Lower leg skin (tissue), 4 donors: ENCODE data around the gene PLAGL2. TPM values are rescaled to one million over a fixed set of nuclear protein-coding genes. Genes with fewer than 3 reads are reported as not detected.

Experiments
- DNase-seq, 2 donors: peaks; one replicate each; pipeline ENCODE4 v3.0.0-alpha.2; 2019; ENCODE audit warnings: low spot score in 2 of 2
- H3K4me3 ChIP-seq: fragments of 200-600 bp; sonication (generic); 2 replicates; pipeline ENCODE4 v1.5.1; 2017; ENCODE audit warnings: mild to moderate bottlenecking, low read depth; ENCODE audit not compliant: poor library complexity, severe bottlenecking
- POLR2A ChIP-seq, 2 donors: fragments of 450-650 bp; IDR thresholded peaks; one replicate each; pipeline ENCODE4 v1.6.1; 2016 to 2017; ENCODE audit warnings: antibody characterized with exemption in 2 of 2, mild to moderate bottlenecking in 1 of 2, moderate library complexity in 1 of 2
- WGBS, 2 donors: methylation state at CpG; one replicate each; pipeline ENCODE4 v1.1.5; 2018; 5-methylcytosine and 5-hydroxymethylcytosine counted together
- intact Hi-C: fragments of 100-400 bp; cut with DNase I; formaldehyde crosslinking; loops from one replicate; pipeline ENCODE4 v1.15.0; 2023; ENCODE audit warnings: low total_unique reads
- total RNA-seq, 4 donors: library from RNA; depleted of rRNA; stranded (reverse); fragments of >200 nt; gene quantifications; one replicate each; pipeline ENCODE4 v1.1.0, GENCODE V29; 2016
- TF ChIP-seq, protein P1 (sequence below), 3 donors: fragments of 450-650 bp; IDR thresholded peaks; one replicate each; pipeline ENCODE4 v1.5.1; 2016; ENCODE audit warnings: antibody characterized with exemption in 3 of 3, mild to moderate bottlenecking in 3 of 3, moderate library complexity in 2 of 3

The PLAGL2 gene
- total RNA-seq, 4 donors from 2014 or later, result 10.5 to 12.1 (median 11.7) TPM

DNA sequence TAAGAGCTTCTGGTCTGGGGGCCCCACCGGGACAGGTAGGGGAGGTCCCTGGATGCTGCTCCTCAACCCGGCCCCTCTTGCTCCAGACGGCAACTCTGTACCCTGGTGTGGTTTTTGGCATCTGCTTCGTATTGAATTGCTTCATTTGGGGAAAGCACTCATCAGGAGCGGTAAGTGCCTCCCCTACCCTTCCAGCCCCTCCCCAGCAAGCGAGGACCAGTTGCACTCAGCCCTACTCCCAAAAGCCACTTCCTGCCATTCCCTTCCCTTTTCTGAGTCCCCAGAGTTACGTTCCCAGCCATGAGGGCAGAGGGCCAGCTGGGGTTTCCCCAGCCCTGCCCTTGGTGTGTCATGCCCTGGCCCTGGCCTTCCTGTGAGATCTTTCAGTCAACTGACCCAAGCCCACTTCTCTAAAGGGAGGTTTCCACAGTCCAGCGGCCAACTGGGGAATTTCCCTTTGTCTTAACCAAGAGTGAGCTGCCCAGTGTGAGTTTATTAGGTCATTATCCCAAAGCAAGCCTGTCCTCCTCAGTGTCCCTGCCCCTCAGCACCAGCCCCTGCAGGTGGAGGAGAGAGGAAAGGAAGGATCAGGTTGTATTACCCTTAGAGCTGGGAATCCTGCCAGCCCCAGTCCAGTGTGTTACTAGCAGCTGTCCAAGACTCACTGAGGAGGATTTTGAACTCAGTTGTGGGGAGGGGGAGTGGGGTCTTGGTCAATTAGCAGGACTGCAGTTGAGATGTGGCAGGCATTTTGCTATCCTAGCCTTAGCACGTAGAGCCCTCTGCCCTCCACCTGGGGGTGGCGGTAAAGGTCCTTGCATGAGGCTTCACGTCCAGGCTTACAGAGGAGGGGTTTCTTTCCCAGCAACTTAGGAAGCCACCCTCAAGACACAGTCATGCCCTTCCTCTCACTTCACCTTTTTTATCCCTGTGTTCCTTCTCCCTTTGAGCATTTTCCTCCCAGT, 52.2 kb downstream of the PLAGL2 start:
- TF ChIP-seq POLR2A (IDR thresholded peaks at IDR 0.05), result no peak
- TF ChIP-seq, protein P1, sequence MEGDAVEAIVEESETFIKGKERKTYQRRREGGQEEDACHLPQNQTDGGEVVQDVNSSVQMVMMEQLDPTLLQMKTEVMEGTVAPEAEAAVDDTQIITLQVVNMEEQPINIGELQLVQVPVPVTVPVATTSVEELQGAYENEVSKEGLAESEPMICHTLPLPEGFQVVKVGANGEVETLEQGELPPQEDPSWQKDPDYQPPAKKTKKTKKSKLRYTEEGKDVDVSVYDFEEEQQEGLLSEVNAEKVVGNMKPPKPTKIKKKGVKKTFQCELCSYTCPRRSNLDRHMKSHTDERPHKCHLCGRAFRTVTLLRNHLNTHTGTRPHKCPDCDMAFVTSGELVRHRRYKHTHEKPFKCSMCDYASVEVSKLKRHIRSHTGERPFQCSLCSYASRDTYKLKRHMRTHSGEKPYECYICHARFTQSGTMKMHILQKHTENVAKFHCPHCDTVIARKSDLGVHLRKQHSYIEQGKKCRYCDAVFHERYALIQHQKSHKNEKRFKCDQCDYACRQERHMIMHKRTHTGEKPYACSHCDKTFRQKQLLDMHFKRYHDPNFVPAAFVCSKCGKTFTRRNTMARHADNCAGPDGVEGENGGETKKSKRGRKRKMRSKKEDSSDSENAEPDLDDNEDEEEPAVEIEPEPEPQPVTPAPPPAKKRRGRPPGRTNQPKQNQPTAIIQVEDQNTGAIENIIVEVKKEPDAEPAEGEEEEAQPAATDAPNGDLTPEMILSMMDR (IDR thresholded peaks at IDR 0.05), result no peak
- no peak overlapping the region for H3K4me3 ChIP-seq
- 48 to 49% methylated on average over 11 of the region's 11 CpGs for WGBS, 2 donors
- peak; percentile 84 to 94 for DNase-seq
- intact Hi-C loops, result no loop called here

DNA sequence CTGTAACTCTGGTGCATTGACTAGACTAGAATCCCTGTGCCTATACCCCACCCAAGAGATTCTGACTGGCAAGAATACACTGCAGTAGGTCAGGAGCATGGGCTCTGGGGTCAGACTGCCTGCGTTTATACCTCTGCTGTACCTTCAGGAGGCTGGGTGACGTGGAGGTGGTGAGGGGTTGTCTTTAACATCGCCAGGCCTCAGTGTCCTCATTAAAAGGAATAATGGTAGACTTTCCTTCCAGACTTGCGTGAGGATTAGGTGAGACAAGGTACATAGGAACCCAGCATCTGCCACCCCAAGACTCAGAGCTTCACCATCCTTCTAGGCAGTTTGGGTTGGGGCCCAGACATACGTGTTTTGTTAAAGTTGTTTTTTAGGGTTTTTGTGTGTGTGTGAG, 53.8 kb downstream of the PLAGL2 start:
- DNase-seq, result peak in 1 of 2 donors; percentile 34
- TF ChIP-seq, protein P1 (IDR thresholded peaks at IDR 0.05), result no peak
- TF ChIP-seq POLR2A (IDR thresholded peaks at IDR 0.05), result no peak
- H3K4me3 ChIP-seq, result no peak overlapping the region
- intact Hi-C loops, result no loop called here
- WGBS, 2 donors, result 95% methylated on average over 5 of the region's 5 CpGs

DNA sequence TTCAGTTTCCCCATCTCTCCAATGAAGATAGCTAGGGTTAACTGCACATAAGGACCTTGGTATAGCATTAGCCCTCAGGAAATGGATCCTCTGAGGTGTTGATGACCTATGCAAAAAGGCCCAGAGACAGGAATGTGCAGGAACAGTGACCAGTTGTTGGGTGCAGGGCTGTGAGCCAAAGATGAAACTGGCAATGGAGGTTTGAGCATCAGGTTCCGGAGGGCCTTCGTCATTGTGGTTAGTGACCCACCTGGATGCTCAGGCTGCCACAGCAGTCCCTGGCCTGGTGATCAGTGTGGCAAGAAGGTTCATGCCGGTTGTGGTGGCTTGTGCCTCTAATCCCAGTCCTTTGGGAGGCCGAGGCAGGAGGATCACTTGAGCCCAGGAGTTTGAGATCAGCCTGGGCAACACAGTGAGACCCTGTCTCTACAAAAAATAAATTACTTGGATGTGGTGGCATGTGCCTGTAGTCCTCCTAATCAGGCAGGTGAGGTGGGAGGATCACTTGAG, 54.3 kb downstream of the PLAGL2 start:
- no peak for DNase-seq
- no peak for TF ChIP-seq POLR2A (IDR thresholded peaks at IDR 0.05)
- TF ChIP-seq, protein P1 (IDR thresholded peaks at IDR 0.05), result no peak
- H3K4me3 ChIP-seq, result no peak overlapping the region
- intact Hi-C loops, result no loop called here
- 96 to 100% methylated on average over 4 of the region's 4 CpGs for WGBS, 2 donors

DNA sequence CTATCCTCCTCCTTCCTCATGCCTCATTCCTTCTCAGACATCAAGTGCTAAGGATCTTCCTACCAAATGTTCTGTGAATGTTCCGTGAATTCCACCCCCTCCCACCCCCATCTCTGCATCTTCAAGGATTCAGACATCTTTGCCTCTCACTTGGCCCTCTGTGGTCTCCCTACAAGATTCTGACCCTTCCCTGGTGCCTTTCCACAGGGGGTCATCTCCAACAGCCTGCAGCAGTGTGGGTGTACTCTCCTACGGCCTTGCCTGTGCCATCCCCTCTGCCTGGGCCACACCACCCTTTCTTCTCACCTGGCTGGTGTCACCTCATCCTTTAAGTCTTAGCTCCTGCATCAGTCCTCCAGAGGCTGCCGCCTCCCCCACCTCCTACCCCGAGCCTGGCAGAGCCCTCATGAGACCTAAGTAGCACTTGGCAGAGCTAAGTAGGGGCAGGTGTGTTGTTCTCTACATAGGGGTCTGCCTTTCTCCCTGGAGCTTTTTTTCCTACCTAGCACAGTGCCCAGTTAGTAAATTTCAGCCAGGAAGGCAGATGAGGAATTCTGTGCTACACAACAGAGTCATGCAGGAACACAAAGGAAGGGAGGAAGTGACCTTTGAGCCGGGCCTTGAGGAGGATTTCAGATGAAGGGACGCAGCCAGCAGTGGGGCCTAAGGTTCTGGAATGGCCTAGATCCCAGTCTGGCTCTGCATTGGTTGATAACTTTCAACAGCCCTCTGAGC, 55.0 kb downstream of the PLAGL2 start:
- intact Hi-C loops, result no loop called here
- WGBS, 2 donors, result 92 to 95% methylated on average over 6 of the region's 6 CpGs
- no peak overlapping the region for H3K4me3 ChIP-seq
- no peak for DNase-seq
- TF ChIP-seq, protein P1 (IDR thresholded peaks at IDR 0.05), result no peak
- no peak for TF ChIP-seq POLR2A (IDR thresholded peaks at IDR 0.05)

DNA sequence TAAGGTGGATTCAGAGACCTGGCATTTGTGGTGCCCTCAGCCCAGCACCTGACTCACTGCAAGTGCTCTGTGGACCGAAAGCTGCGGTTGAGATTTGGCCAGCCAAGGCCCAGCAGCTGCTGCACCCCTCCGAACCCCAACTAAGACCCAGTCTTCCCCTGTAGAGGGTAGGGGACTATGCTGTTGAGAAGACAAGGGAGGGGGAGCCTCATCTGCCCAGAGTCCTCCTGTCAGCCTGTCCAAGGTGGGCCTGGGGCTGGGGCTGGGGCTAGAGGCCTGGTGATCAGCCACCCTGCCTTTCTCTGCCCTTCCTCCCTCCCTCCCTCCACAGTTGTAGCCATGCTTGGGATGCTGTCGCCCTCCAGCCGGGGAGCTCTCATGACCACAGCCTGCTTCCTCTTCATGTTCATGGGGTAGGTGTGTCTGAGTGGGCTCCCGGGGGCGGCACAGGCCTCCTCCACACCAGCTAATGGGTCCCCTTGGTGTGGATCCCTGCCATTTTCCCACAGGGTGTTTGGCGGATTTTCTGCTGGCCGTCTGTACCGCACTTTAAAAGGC, 57.2 kb downstream of the PLAGL2 start:
- 92 to 95% methylated on average over 10 of the region's 10 CpGs for WGBS, 2 donors
- DNase-seq, result no peak
- TF ChIP-seq POLR2A (IDR thresholded peaks at IDR 0.05), result no peak
- TF ChIP-seq, protein P1 (IDR thresholded peaks at IDR 0.05), result no peak
- intact Hi-C loops, result no loop called here
- H3K4me3 ChIP-seq, result no peak overlapping the region
